Upper lobe of right lung (tissue), 1 donor: Measurements from ENCODE around the gene FOXN1. TPM values are rescaled to one million over a fixed set of nuclear protein-coding genes. Genes with fewer than 3 reads are reported as not detected.

ENCODE experiments used
- ATAC-seq: fragments of 200-7000 bp; cut with Tn5 transposase; one replicate; pipeline ENCODE4 v1.9.1; 2020; ENCODE audit warnings: mild to moderate bottlenecking, moderate library complexity
- DNase-seq: peaks from one replicate; pipeline ENCODE4 v3.0.0-alpha.2; 2020
- H3K27ac ChIP-seq: fragments of 200-600 bp; one replicate; pipeline ENCODE4 v1.8.0; 2022
- H3K27me3 ChIP-seq: fragments of 200-600 bp; one replicate; pipeline ENCODE4 v1.8.0; 2022; ENCODE audit warnings: mild to moderate bottlenecking
- H3K36me3 ChIP-seq: fragments of 200-600 bp; one replicate; pipeline ENCODE4 v1.8.0; 2022
- H3K4me1 ChIP-seq: fragments of 200-600 bp; one replicate; pipeline ENCODE4 v1.8.0; 2022
- H3K4me3 ChIP-seq: fragments of 200-600 bp; one replicate; pipeline ENCODE4 v1.8.0; 2022; ENCODE audit warnings: mild to moderate bottlenecking
- H3K9me3 ChIP-seq: fragments of 200-600 bp; one replicate; pipeline ENCODE4 v1.8.0; 2022
- CTCF ChIP-seq: fragments of 200-600 bp; IDR thresholded peaks from one replicate; pipeline ENCODE4 v1.8.0; 2022; ENCODE audit warnings: antibody characterized with exemption
- intact Hi-C: fragments of 100-400 bp; cut with DNase I; formaldehyde crosslinking; loops from one replicate; pipeline ENCODE4 v1.11.0; 2022
- total RNA-seq: library from RNA; stranded (reverse); fragmentation: NEBNext Ultra II Directional; extraction: Animal tissue kit (Norgen Biotek cat#: 25700); gene quantifications from one replicate; pipeline ENCODE4 v1.2.1, GENCODE V29; 2021
- donor health status: DM: no; HTN: yes; CAD: no; lungs with severe emphysema.

FOXN1 gene
- total RNA-seq, 1 donor from 2014 or later: 0.35 TPM

DNA sequence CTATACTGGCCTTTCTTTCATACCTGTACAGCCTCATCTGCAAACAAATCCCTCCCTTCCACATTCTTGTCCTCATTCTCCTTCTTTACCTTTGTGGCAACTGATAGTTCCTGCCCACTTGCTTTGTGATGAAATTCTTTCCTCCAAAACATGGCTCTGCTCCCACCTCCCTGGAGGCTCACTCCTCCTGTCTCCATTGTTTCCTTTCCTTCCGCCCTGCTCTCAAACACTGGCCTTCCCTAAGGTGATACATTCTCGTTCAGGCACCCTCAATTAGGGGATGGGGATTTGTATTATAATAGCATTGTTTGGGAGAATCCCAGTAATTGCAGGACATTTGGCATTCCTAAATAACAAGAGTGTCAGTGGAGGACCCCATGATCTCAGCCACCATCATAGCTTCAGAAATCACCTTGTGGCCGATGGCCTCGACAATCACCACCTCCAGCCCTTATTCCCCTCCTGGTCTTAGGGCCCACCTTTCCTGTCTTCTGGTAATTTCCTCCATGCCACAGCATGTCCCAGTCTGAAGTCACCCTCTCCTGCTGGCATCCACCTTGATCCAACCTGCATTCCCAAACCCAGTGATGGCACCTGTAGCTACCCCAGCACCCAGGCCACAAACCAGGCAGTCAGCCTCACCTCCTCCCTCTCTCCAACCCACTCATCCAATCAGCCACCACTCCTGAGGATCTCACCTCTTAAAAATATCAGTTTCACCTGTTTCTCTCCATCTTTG is 38.4 kb downstream of the FOXN1 start:
- no peak for DNase-seq
- no peak for TF ChIP-seq CTCF
- peaks cover 10% of the 10 kb centered on the region for H3K36me3 ChIP-seq
- peaks cover 9% of the 10 kb centered on the region for H3K4me1 ChIP-seq
- no peak for ATAC-seq
- H3K9me3 ChIP-seq: no peaks in the 10 kb centered on the region
- intact Hi-C loops: no loop called here
- H3K27ac ChIP-seq: no peak overlapping the region
- no peak overlapping the region for H3K4me3 ChIP-seq
- H3K27me3 ChIP-seq: no peaks in the 10 kb centered on the region

- Histone ChIP-seq H3K9me3 (no peaks in the 10 kb centered on the region), H3K27ac (no peak overlapping the region), H3K4me3 (no peak overlapping the region), H3K36me3 (peaks cover 10% of the 10 kb centered on the region), H3K4me1 (peaks cover 11% of the 10 kb centered on the region), H3K27me3 (no peaks in the 10 kb centered on the region)
- intact Hi-C loops: no loop called here
- TF ChIP-seq CTCF: no peak
- ATAC-seq: no peak
- DNase-seq: no peak
Measured at GRCh38 chr17:28545141-28545503, 39.0 kb downstream of the FOXN1 start.

- peaks cover 11% of the 10 kb centered on the region for H3K4me1 ChIP-seq
- H3K9me3 ChIP-seq: no peaks in the 10 kb centered on the region
- no peak for TF ChIP-seq CTCF
- intact Hi-C loops: no loop called here
- no peak for DNase-seq
- H3K27me3 ChIP-seq: no peaks in the 10 kb centered on the region
- peaks cover 10% of the 10 kb centered on the region for H3K36me3 ChIP-seq
- no peak overlapping the region for H3K27ac ChIP-seq
- H3K4me3 ChIP-seq: no peak overlapping the region
- ATAC-seq: no peak
Measured at GRCh38 chr17:28545787-28546415, 39.8 kb downstream of the FOXN1 start.

DNA sequence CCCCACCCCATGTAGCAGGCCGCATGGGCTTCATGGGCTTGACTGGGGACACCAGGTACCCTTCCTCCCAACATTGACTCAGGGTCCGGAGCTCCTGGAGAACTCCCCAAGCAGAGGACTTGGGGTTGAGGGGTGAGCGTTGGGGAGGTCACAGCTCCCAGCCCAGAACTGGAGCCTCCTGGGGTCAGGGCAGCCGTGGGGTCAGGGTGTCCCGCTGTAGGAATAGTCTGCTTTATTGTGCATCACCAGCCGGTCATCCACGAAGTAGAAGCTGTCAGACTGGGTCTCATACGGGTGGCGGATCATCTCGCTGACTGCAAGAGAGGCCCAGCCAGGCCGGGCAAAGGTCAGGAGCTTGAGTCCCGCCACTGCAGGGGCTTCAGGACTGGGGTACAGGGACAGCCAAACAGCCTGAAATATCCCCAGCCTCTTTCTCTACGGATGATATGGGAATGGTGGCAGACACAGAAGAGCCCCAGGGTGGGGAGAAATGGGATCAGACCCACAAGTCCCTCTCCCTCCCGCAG is 41.0 kb downstream of the FOXN1 start:
- peaks cover 20% of the 10 kb centered on the region for H3K4me1 ChIP-seq
- ATAC-seq (no peak), DNase-seq (no peak)
- no peaks in the 10 kb centered on the region for H3K27me3 ChIP-seq
- peaks cover 10% of the 10 kb centered on the region for H3K36me3 ChIP-seq
- H3K4me3 ChIP-seq: no peak overlapping the region
- H3K27ac ChIP-seq: no peak overlapping the region
- H3K9me3 ChIP-seq: no peaks in the 10 kb centered on the region
- intact Hi-C loops: no loop called here
- TF ChIP-seq CTCF: no peak

- no peaks in the 10 kb centered on the region for H3K9me3 ChIP-seq
- ATAC-seq: peak; percentile 80
- TF ChIP-seq CTCF: peak; percentile 93
- peak; percentile 87 for DNase-seq
- H3K36me3 ChIP-seq: peaks cover 10% of the 10 kb centered on the region
- H3K27ac ChIP-seq: no peak overlapping the region
- H3K27me3 ChIP-seq: no peaks in the 10 kb centered on the region
- intact Hi-C loops: no loop called here
- H3K4me1 ChIP-seq: peaks cover 22% of the 10 kb centered on the region
- H3K4me3 ChIP-seq: no peak overlapping the region
Measured at GRCh38 chr17:28547623-28548416, 41.7 kb downstream of the FOXN1 start.
